GM23338 (cell line): ENCODE data around the gene ARID1B. TPM values are rescaled to one million over a fixed set of nuclear protein-coding genes. Genes with fewer than 3 reads are reported as not detected.

Experiments
- ATAC-seq: fragments of 200-7000 bp; cut with Tn5 transposase; 3 replicates; pipeline ENCODE4 v1.9.1; 2020
- DNase-seq: peaks from one replicate; pipeline ENCODE4 v3.0.0-alpha.2; 2015; ENCODE audit warnings: low spot score
- H2AFZ ChIP-seq: fragments of 200-600 bp; sonication (generic); 2 replicates; pipeline ENCODE4 v1.8.0; 2016; ENCODE audit warnings: antibody characterized with exemption, mild to moderate bottlenecking, moderate library complexity
- H3F3A ChIP-seq: fragments of 200-600 bp; sonication (generic); replicated peaks from 2 replicates; pipeline ENCODE4 v1.8.0; 2017; ENCODE audit warnings: antibody characterized with exemption, mixed run types, low read depth
- H3K27ac ChIP-seq: fragments of 200-600 bp; sonication (generic); 2 replicates; pipeline ENCODE4 v1.6.1; 2016; ENCODE audit warnings: low read depth
- H3K27me3 ChIP-seq: fragments of 200-600 bp; sonication (generic); 2 replicates; pipeline ENCODE4 v1.8.0; 2016; ENCODE audit warnings: mild to moderate bottlenecking, mixed run types, moderate library complexity; ENCODE audit not compliant: insufficient read depth
- H3K36me3 ChIP-seq: fragments of 200-600 bp; sonication (generic); 2 replicates; pipeline ENCODE4 v1.8.0; 2016; ENCODE audit warnings: mild to moderate bottlenecking; ENCODE audit not compliant: insufficient read depth
- H3K4me1 ChIP-seq: fragments of 200-600 bp; sonication (generic); 2 replicates; pipeline ENCODE4 v1.8.0; 2016; ENCODE audit warnings: mild to moderate bottlenecking, moderate library complexity; ENCODE audit not compliant: insufficient read depth
- H3K4me2 ChIP-seq: fragments of 200-600 bp; sonication (generic); 2 replicates; pipeline ENCODE4 v1.7.1; 2017; ENCODE audit warnings: mixed run types
- H3K4me3 ChIP-seq: fragments of 200-600 bp; sonication (generic); 2 replicates; pipeline ENCODE4 v1.6.1; 2016; ENCODE audit warnings: mixed run types
- H3K79me2 ChIP-seq: fragments of 200-600 bp; sonication (generic); replicated peaks from 2 replicates; pipeline ENCODE4 v1.8.0; 2017; ENCODE audit warnings: mild to moderate bottlenecking; ENCODE audit not compliant: insufficient read depth
- H3K9me2 ChIP-seq: fragments of 200-600 bp; sonication (generic); 2 replicates; pipeline ENCODE4 v1.8.0; 2017; ENCODE audit not compliant: insufficient read depth
- H4K20me1 ChIP-seq: fragments of 200-600 bp; sonication (generic); replicated peaks from 2 replicates; pipeline ENCODE4 v1.8.0; 2017; ENCODE audit warnings: mild to moderate bottlenecking; ENCODE audit not compliant: insufficient read depth
- H3K27ac Mint-ChIP-seq: 2 replicates; pipeline ENCODE4 v1.8.0; 2020; ENCODE audit warnings: inconsistent platforms, mild to moderate bottlenecking, moderate library complexity, mixed read lengths
- H3K27me3 Mint-ChIP-seq: 3 replicates; pipeline ENCODE4 v1.8.0; 2022; ENCODE audit warnings: low read depth, mild to moderate bottlenecking, moderate library complexity, mixed read lengths, inconsistent platforms; ENCODE audit not compliant: insufficient read depth, poor library complexity
- H3K36me3 Mint-ChIP-seq: 3 replicates; pipeline ENCODE4 v1.8.0; 2021; ENCODE audit warnings: low read depth, mild to moderate bottlenecking, inconsistent platforms, moderate library complexity, mixed read lengths
- H3K4me1 Mint-ChIP-seq: 3 replicates; pipeline ENCODE4 v1.8.0; 2020; ENCODE audit warnings: mild to moderate bottlenecking, inconsistent platforms, mixed read lengths
- H3K4me3 Mint-ChIP-seq: 3 replicates; pipeline ENCODE4 v1.8.0; 2021; ENCODE audit warnings: moderate library complexity, mild to moderate bottlenecking, inconsistent platforms, mixed read lengths
- H3K9me3 Mint-ChIP-seq: 3 replicates; pipeline ENCODE4 v1.8.0; 2020; ENCODE audit warnings: moderate library complexity, mild to moderate bottlenecking, inconsistent platforms, mixed read lengths
- CREB1 ChIP-seq: fragments of 250-450 bp; sonication (Bioruptor Pico); IDR thresholded peaks from 2 replicates; pipeline ENCODE4 v1.5.0; 2020; ENCODE audit warnings: low read depth, mild to moderate bottlenecking, moderate library complexity
- ETS1 ChIP-seq: IDR thresholded peaks from 2 replicates; pipeline ENCODE4 v1.6.1; 2016; ENCODE audit warnings: antibody characterized with exemption
- EZH2 ChIP-seq: fragments of 200-600 bp; sonication (generic); IDR thresholded peaks from one replicate; pipeline ENCODE4 v1.8.0; 2017; ENCODE audit warnings: antibody characterized with exemption, mild to moderate bottlenecking, low read depth; ENCODE audit not compliant: unreplicated experiment
- EZH2phosphoT487 ChIP-seq: fragments of 200-600 bp; sonication (generic); IDR thresholded peaks from one replicate; pipeline ENCODE4 v1.8.1; 2018; ENCODE audit warnings: antibody characterized with exemption; ENCODE audit not compliant: unreplicated experiment
- JUNB ChIP-seq: IDR thresholded peaks from one replicate; pipeline ENCODE4 v1.6.1; 2016; ENCODE audit warnings: antibody characterized with exemption; ENCODE audit not compliant: unreplicated experiment
- NANOG ChIP-seq: IDR thresholded peaks from 2 replicates; pipeline ENCODE4 v1.6.1; 2016; ENCODE audit warnings: antibody characterized with exemption, borderline replicate concordance
- POLR2AphosphoS5 ChIP-seq: IDR thresholded peaks from 2 replicates; pipeline ENCODE4 v1.6.1; 2016; ENCODE audit warnings: antibody characterized with exemption, low read depth
- REST ChIP-seq: IDR thresholded peaks from one replicate; pipeline ENCODE4 v1.6.1; 2018; ENCODE audit warnings: antibody characterized with exemption; ENCODE audit not compliant: unreplicated experiment
- ZNF114 ChIP-seq: fragments of 250-450 bp; sonication (Bioruptor Pico); IDR thresholded peaks from 2 replicates; pipeline ENCODE4 v1.5.0; 2020; ENCODE audit warnings: mild to moderate bottlenecking, moderate library complexity
- ZNF331 ChIP-seq: fragments of 250-450 bp; sonication (Bioruptor Pico); IDR thresholded peaks from 2 replicates; pipeline ENCODE4 v1.5.0; 2020; ENCODE audit warnings: low read depth, mild to moderate bottlenecking, moderate library complexity
- polyA plus RNA-seq: library from polyadenylated mRNA; unstranded; fragments of >200 nt; fragmentation: Nextera tagmentation; extraction: Ambion mirVana; gene quantifications from 2 replicates; pipeline ENCODE4 v1.2.1, GENCODE V29; 2016
- total RNA-seq: library from RNA; depleted of rRNA; stranded (reverse); fragments of >200 nt; shearing (Covaris generic); gene quantifications from 2 replicates; pipeline ENCODE4 v1.2.3, GENCODE V29; 2014
- TF ChIP-seq, protein P1 (sequence below), 2 experiments: fragments of 200-600 bp in 1 of 2; sonication (generic) in 1 of 2; conservative IDR thresholded peaks; 2 replicates each; pipeline versions ENCODE4 v1.5.1 to v1.6.1; 2016 to 2017; ENCODE audit warnings: antibody characterized with exemption in 2 of 2, low read depth in 2 of 2, mild to moderate bottlenecking in 2 of 2, moderate library complexity in 1 of 2

Gene ARID1B
- total and polyA plus RNA-seq, 2 experiments from 2014 or later: 59.3 to 72.2 TPM

DNA sequence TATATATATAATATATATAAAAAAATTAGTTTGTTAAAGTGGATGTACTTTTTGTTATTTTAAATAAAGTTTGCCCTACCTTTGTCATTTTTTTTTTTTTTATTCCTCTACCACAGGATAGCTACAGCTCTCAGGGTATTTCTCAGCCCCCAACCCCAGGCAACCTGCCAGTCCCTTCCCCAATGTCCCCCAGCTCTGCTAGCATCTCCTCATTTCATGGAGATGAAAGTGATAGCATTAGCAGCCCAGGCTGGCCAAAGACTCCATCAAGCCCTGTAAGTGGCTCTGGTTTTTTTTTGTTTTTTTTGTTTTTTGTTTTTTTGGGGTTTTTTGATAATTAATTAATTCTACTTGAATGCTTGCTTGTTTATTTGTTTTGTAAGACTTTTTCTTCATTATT is 397.6 kb downstream of the ARID1B start:
- DNase-seq (no peak), ATAC-seq (no peak)
- H3K4me1 ChIP-seq: peaks cover 9% of the 10 kb centered on the region
- no peak overlapping the region for H3K4me3 ChIP-seq
- no peaks in the 10 kb centered on the region for H3F3A ChIP-seq
- H3K4me3 Mint-ChIP-seq: no peak overlapping the region
- H3K27ac ChIP-seq: no peak overlapping the region
- no peaks in the 10 kb centered on the region for H4K20me1 ChIP-seq
- H3K27me3 Mint-ChIP-seq: peaks cover 5% of the 10 kb centered on the region
- no peaks in the 10 kb centered on the region for H3K9me3 Mint-ChIP-seq
- no peaks in the 10 kb centered on the region for H3K36me3 ChIP-seq
- H3K27me3 ChIP-seq: no peaks in the 10 kb centered on the region
- H3K4me1 Mint-ChIP-seq: peaks cover 33% of the 10 kb centered on the region
- H2AFZ ChIP-seq: no peak overlapping the region
- no peak overlapping the region for H3K27ac Mint-ChIP-seq
- H3K4me2 ChIP-seq: no peak overlapping the region
- H3K36me3 Mint-ChIP-seq: no peaks in the 10 kb centered on the region
- no peak for TF ChIP-seq CREB1 (CRISPR knock-in tag)
- TF ChIP-seq ZNF331 (CRISPR knock-in tag): no peak
- TF ChIP-seq EZH2phosphoT487: no peak
- TF ChIP-seq, protein P1, sequence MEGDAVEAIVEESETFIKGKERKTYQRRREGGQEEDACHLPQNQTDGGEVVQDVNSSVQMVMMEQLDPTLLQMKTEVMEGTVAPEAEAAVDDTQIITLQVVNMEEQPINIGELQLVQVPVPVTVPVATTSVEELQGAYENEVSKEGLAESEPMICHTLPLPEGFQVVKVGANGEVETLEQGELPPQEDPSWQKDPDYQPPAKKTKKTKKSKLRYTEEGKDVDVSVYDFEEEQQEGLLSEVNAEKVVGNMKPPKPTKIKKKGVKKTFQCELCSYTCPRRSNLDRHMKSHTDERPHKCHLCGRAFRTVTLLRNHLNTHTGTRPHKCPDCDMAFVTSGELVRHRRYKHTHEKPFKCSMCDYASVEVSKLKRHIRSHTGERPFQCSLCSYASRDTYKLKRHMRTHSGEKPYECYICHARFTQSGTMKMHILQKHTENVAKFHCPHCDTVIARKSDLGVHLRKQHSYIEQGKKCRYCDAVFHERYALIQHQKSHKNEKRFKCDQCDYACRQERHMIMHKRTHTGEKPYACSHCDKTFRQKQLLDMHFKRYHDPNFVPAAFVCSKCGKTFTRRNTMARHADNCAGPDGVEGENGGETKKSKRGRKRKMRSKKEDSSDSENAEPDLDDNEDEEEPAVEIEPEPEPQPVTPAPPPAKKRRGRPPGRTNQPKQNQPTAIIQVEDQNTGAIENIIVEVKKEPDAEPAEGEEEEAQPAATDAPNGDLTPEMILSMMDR (conservative IDR thresholded peaks at IDR 0.05; ENCODE audit: low read depth in 2 of 2): no peak
- no peak for TF ChIP-seq REST
- TF ChIP-seq NANOG: no peak
- no peaks in the 10 kb centered on the region for H3K9me2 ChIP-seq
- no peaks in the 10 kb centered on the region for H3K79me2 ChIP-seq

- no peak overlapping the region for H3K4me2 ChIP-seq
- no peaks in the 10 kb centered on the region for H3K27me3 ChIP-seq
- H3K27ac Mint-ChIP-seq: no peak overlapping the region
- H3K4me1 Mint-ChIP-seq: peaks cover 10% of the 10 kb centered on the region
- H3K4me3 ChIP-seq: no peak overlapping the region
- H4K20me1 ChIP-seq: no peaks in the 10 kb centered on the region
- H3K36me3 ChIP-seq: no peaks in the 10 kb centered on the region; the same call in 1 of the 2 replicates
- no peaks in the 10 kb centered on the region for H3K79me2 ChIP-seq
- H3K27ac ChIP-seq: no peak overlapping the region; the same call in 1 of the 2 replicates
- no peak overlapping the region for H3K4me3 Mint-ChIP-seq
- H3K9me2 ChIP-seq: no peaks in the 10 kb centered on the region
- ATAC-seq: no peak
- H3K4me1 ChIP-seq: no peaks in the 10 kb centered on the region; the same call in 1 of the 2 replicates
- no peak overlapping the region for H2AFZ ChIP-seq
- H3K36me3 Mint-ChIP-seq: no peaks in the 10 kb centered on the region
- DNase-seq: no peak
- H3K9me3 Mint-ChIP-seq: no peaks in the 10 kb centered on the region
- H3K27me3 Mint-ChIP-seq: peaks cover 2% of the 10 kb centered on the region
- H3F3A ChIP-seq: no peaks in the 10 kb centered on the region
- TF ChIP-seq ETS1 (no peak), EZH2phosphoT487 (no peak), JUNB (no peak), POLR2AphosphoS5 (no peak), ZNF114 (CRISPR knock-in tag) (no peak), NANOG (no peak), EZH2 (no peak), REST (no peak)
- TF ChIP-seq, protein P1 (conservative IDR thresholded peaks at IDR 0.05; ENCODE audit: low read depth in 2 of 2): no peak
These were observed 400.7 kb downstream of the ARID1B start for GRCh38 chr6:157177731-157178336.
